Fibroblast of the aortic adventitia (primary cell): ENCODE measurements around the gene KCNQ4. TPM values are rescaled to one million over a fixed set of nuclear protein-coding genes. Genes with fewer than 3 reads are reported as not detected.

Experiments used
- DNase-seq: peaks from one replicate; pipeline ENCODE4 v3.0.0-alpha.2; 2010; ENCODE audit warnings: low read depth
- H3K4me3 ChIP-seq: 2 replicates; pipeline ENCODE4 v1.5.1; 2011; ENCODE audit warnings: low read depth, mild to moderate bottlenecking, control low read depth, low read length, moderate library complexity
- total RNA-seq: library from RNA; depleted of rRNA; stranded (reverse); fragments of >200 nt; gene quantifications from 2 replicates; pipeline ENCODE4 v1.2.3, GENCODE V29; 2012; ENCODE audit warnings: low replicate concordance
- TF ChIP-seq, protein P1 (sequence below): IDR thresholded peaks from 2 replicates; pipeline ENCODE4 v1.5.1; 2011; ENCODE audit warnings: mild to moderate bottlenecking, low read length, control low read depth, inconsistent platforms; ENCODE audit not compliant: insufficient read depth

Gene KCNQ4
- total RNA-seq, 1 donor: not detected

GRCh38 chr1:40833979-40834378 is 50.4 kb downstream of the KCNQ4 start:
- no peak overlapping the region for H3K4me3 ChIP-seq
- TF ChIP-seq, protein P1, sequence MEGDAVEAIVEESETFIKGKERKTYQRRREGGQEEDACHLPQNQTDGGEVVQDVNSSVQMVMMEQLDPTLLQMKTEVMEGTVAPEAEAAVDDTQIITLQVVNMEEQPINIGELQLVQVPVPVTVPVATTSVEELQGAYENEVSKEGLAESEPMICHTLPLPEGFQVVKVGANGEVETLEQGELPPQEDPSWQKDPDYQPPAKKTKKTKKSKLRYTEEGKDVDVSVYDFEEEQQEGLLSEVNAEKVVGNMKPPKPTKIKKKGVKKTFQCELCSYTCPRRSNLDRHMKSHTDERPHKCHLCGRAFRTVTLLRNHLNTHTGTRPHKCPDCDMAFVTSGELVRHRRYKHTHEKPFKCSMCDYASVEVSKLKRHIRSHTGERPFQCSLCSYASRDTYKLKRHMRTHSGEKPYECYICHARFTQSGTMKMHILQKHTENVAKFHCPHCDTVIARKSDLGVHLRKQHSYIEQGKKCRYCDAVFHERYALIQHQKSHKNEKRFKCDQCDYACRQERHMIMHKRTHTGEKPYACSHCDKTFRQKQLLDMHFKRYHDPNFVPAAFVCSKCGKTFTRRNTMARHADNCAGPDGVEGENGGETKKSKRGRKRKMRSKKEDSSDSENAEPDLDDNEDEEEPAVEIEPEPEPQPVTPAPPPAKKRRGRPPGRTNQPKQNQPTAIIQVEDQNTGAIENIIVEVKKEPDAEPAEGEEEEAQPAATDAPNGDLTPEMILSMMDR: no peak
- DNase-seq: no peak

GRCh38 chr1:40834968-40835545 is 51.5 kb downstream of the KCNQ4 start:
- no peak overlapping the region for H3K4me3 ChIP-seq
- no peak for DNase-seq
- TF ChIP-seq, protein P1: no peak

DNA sequence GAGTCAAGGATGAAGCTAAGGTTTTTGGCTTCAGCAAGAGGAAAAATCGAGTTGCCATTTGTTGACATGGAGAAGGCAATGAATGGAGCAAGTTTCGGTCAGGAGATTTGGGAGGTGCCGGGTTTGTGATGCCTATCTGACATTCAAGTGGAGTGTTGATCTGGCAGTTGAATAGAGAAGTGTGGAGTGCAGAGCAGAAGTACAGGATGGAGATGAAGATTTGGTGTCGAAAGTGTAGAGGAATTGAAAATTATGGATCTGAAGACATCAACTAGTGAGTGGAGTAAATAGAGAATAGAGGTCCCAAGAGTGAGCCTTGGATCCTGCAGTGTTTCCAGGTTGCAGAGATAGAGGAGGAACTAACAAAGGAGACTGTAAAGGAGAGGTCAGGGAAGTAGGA is 52.7 kb downstream of the KCNQ4 start:
- DNase-seq: no peak
- TF ChIP-seq, protein P1: no peak
- H3K4me3 ChIP-seq: no peak overlapping the region

DNA sequence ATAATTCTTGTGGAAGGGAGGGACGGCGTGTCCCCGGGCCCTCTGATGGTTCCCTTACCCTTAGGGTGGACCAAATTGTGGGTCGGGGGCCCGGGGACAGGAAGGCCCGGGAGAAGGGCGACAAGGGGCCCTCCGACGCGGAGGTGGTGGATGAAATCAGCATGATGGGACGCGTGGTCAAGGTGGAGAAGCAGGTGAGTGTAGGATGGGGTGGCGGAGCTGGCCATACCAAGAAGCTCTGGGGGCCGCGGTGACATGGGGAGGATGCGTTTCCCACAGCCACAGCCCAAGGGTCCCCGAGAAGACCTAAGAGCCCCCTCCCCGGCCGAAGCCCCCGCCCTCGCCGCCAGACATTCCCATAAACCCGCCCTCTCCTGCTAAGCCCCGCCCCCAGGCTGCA is 54.0 kb downstream of the KCNQ4 start:
- no peak for DNase-seq
- TF ChIP-seq, protein P1: no peak
- H3K4me3 ChIP-seq: no peak overlapping the region

- H3K4me3 ChIP-seq: no peak overlapping the region
- no peak for DNase-seq
- TF ChIP-seq, protein P1: no peak
Observed at GRCh38 chr1:40838045-40838979, 54.7 kb downstream of the KCNQ4 start.

DNA sequence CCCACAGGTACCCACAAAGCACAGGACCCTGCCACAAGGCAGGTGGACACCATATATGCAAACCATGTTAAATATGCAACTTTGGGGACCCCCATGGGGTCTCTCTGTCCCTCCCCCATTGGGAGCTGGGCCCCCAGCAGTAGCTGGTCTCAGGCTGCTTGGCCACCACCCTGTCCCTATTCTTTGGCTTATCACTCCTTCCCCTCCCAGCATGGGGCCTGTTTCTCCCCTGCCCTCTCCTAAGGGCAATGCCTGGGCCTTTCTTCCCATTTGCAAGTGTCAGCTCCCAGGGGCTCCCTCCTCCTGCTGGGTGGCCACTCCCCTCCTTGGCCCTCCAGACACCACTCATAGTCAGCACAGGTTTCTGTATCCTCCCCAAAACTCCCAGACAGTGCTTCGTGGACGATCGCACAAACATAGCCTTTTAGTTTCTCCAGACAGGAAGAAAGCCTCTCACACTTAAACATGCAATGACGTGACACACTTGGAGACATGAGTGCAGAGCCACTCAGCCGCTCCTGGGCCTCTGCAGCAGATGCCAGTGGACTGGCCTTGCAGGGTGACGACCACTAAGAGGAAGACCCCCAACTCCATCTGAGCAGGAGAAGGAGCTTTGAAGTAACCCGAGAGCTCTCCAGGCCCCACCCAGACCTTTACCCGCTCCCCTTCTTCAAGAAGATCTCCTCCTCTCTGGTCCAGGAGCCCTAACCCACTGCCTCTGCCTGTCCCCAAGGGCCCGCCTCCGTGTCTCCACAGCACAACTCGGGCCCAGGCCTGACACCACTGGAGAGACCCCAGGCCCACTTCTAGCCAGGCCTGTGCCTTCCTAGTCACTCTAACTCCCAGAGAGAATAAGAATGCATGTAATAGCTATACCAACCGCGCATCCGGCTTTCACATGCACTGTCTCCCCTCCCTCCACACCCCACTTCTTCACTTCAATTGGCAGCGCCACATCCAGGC is 55.7 kb downstream of the KCNQ4 start:
- TF ChIP-seq, protein P1: no peak
- H3K4me3 ChIP-seq: no peak overlapping the region
- DNase-seq: no peak
